H1 (cell line): ENCODE results near the gene SCG2. TPM values are rescaled to one million over a fixed set of nuclear protein-coding genes. Genes with fewer than 3 reads are reported as not detected.

Experiments used
- CTCF ChIA-PET: fragments of 300-600 bp; sonication (Branson Sonifier 250); formaldehyde crosslinking; loops from one replicate; lab custom pipeline; 2021; ENCODE audit not compliant: partially characterized antibody; lab: Charles Lee
- POLR2A ChIA-PET: fragments of 300-600 bp; sonication (Branson Sonifier 250); formaldehyde crosslinking; loops from one replicate; lab custom pipeline; 2021; ENCODE audit warnings: inconsistent platforms; ENCODE audit not compliant: partially characterized antibody; lab: Charles Lee
- DNase-seq, 2 experiments: peaks; one replicate each; pipeline versions ENCODE4 v3.0.0 to v3.0.0-alpha.2; 2010 to 2022; ENCODE audit warnings: low spot score in 2 of 2, low read depth in 1 of 2, mixed read lengths in 1 of 2
- FAIRE-seq: peaks from 2 replicates; lab custom pipeline; 2011; peaks lifted over from hg19 to GRCh38; lab: Jason Lieb, UNC
- H2AFZ ChIP-seq: 2 replicates; pipeline ENCODE4 v1.8.1; 2012; ENCODE audit warnings: low read length, inconsistent platforms
- H2AK5ac ChIP-seq: 2 replicates; pipeline ENCODE4 v1.6.1; 2013; ENCODE audit warnings: low read depth, low read length
- H2BK120ac ChIP-seq: replicated peaks from 2 replicates; pipeline ENCODE3; 2013; ENCODE audit warnings: low read depth, low read length, inconsistent platforms
- H2BK12ac ChIP-seq: 2 replicates; pipeline ENCODE4 v1.6.1; 2013; ENCODE audit warnings: low read depth, low read length
- H2BK15ac ChIP-seq: 2 replicates; pipeline ENCODE4 v1.6.1; 2013; ENCODE audit warnings: low read length
- H2BK20ac ChIP-seq: 2 replicates; pipeline ENCODE4 v1.6.1; 2013; ENCODE audit warnings: low read length
- H2BK5ac ChIP-seq: 2 replicates; pipeline ENCODE4 v1.6.1; 2013; ENCODE audit warnings: low read depth, low read length
- H3K14ac ChIP-seq: 2 replicates; pipeline ENCODE4 v1.6.1; 2013; ENCODE audit warnings: inconsistent platforms; ENCODE audit not compliant: insufficient read length
- H3K18ac ChIP-seq: 2 replicates; pipeline ENCODE4 v1.6.1; 2013; ENCODE audit warnings: low read length; ENCODE audit errors: extremely low read depth
- H3K23ac ChIP-seq: 2 replicates; pipeline ENCODE4 v1.6.1; 2013; ENCODE audit warnings: inconsistent platforms; ENCODE audit not compliant: insufficient read length
- H3K23me2 ChIP-seq: 2 replicates; pipeline ENCODE4 v1.6.1; 2013; ENCODE audit warnings: low read depth, low read length
- H3K27ac ChIP-seq: 2 replicates; pipeline ENCODE4 v1.6.1; 2011; ENCODE audit warnings: low read depth, low read length, inconsistent platforms
- H3K27me3 ChIP-seq, 4 experiments: replicated peaks in 1 of 4; 1 replicate in 1 of 4; 2 replicates in 3 of 4; pipeline versions ENCODE4 v1.6.1 to v1.8.1; 2011 to 2013; ENCODE audit warnings: low read length in 3 of 4, mild to moderate bottlenecking in 3 of 4, inconsistent platforms in 2 of 4, mixed read lengths in 2 of 4, moderate library complexity in 1 of 4; ENCODE audit not compliant: control insufficient read depth in 3 of 4, insufficient read depth in 3 of 4; ENCODE audit errors: extremely low read depth in 1 of 4
- H3K36me3 ChIP-seq, 4 experiments: 2 replicates each; pipeline versions ENCODE4 v1.6.1 to v1.8.1; 2011 to 2013; ENCODE audit warnings: mild to moderate bottlenecking in 4 of 4, low read length in 3 of 4, moderate library complexity in 2 of 4, control low read depth in 1 of 4, inconsistent platforms in 1 of 4; ENCODE audit not compliant: insufficient read depth in 4 of 4, control insufficient read depth in 2 of 4
- H3K4ac ChIP-seq: replicated peaks from 2 replicates; pipeline ENCODE3; 2013; ENCODE audit warnings: low read length, low read depth, mixed read lengths, inconsistent platforms; ENCODE audit not compliant: insufficient read length
- H3K4me1 ChIP-seq, 4 experiments: replicated peaks in 1 of 4; 1 replicate in 1 of 4; 2 replicates in 3 of 4; pipeline versions ENCODE4 v1.6.1 to v1.8.1; 2011 to 2013; ENCODE audit warnings: low read length in 3 of 4, inconsistent platforms in 2 of 4, mixed read lengths in 1 of 4; ENCODE audit not compliant: insufficient read depth in 4 of 4, control insufficient read depth in 3 of 4
- H3K4me2 ChIP-seq, 2 experiments: 2 replicates each; pipeline versions ENCODE4 v1.6.1 to v1.8.1; 2011 to 2013; ENCODE audit warnings: low read depth in 2 of 2, low read length in 2 of 2, control low read depth in 1 of 2, inconsistent platforms in 1 of 2, mild to moderate bottlenecking in 1 of 2; ENCODE audit not compliant: insufficient read depth in 1 of 2
- H3K4me3 ChIP-seq, 4 experiments: fragments of 200-600, 300-600 bp in 1 of 4; sonication (generic), shearing (Covaris generic), sonication (Bioruptor Twin) in 1 of 4; 2 replicates each; pipeline versions ENCODE4 v1.5.1 to v1.8.1; 2011 to 2016; ENCODE audit warnings: low read length in 4 of 4, low read depth in 3 of 4, control low read depth in 2 of 4, inconsistent platforms in 2 of 4, mild to moderate bottlenecking in 2 of 4, mixed read lengths in 1 of 4, moderate library complexity in 1 of 4; ENCODE audit not compliant: insufficient read depth in 2 of 4; ENCODE audit errors: extremely low read depth in 1 of 4
- H3K56ac ChIP-seq: replicated peaks from 2 replicates; pipeline ENCODE3; 2013; ENCODE audit warnings: low read depth, mild to moderate bottlenecking, mixed read lengths, low read length, inconsistent platforms; ENCODE audit not compliant: insufficient read length
- H3K79me1 ChIP-seq: 2 replicates; pipeline ENCODE4 v1.6.1; 2013; ENCODE audit warnings: low read depth, low read length, control low read depth
- H3K79me2 ChIP-seq, 2 experiments: 2 replicates each; pipeline versions ENCODE4 v1.6.1 to v1.8.1; 2012 to 2013; ENCODE audit warnings: low read length in 2 of 2, mild to moderate bottlenecking in 2 of 2, inconsistent platforms in 1 of 2; ENCODE audit not compliant: insufficient read depth in 2 of 2, control insufficient read depth in 1 of 2
- H3K9ac ChIP-seq, 4 experiments: replicated peaks in 1 of 4; 1 replicate in 1 of 4; 2 replicates in 3 of 4; pipeline versions ENCODE4 v1.6.1 to v1.8.1; 2011 to 2013; ENCODE audit warnings: low read depth in 3 of 4, low read length in 3 of 4, control low read depth in 2 of 4, mild to moderate bottlenecking in 2 of 4, moderate library complexity in 2 of 4, inconsistent platforms in 1 of 4; ENCODE audit errors: extremely low read depth in 1 of 4
- H3K9me3 ChIP-seq, 2 experiments: 2 replicates each; pipeline versions ENCODE4 v1.6.1 to v1.8.1; 2012 to 2013; ENCODE audit warnings: mild to moderate bottlenecking in 2 of 2, moderate library complexity in 2 of 2, control low read depth in 1 of 2, inconsistent platforms in 1 of 2, low read depth in 1 of 2, low read length in 1 of 2, mixed read lengths in 1 of 2; ENCODE audit not compliant: insufficient read depth in 2 of 2
- H4K20me1 ChIP-seq, 2 experiments: replicated peaks in 1 of 2; 2 replicates each; pipeline versions ENCODE3 to v1.8.1; 2011 to 2013; ENCODE audit warnings: inconsistent platforms in 2 of 2, low read length in 2 of 2, mild to moderate bottlenecking in 1 of 2; ENCODE audit not compliant: insufficient read depth in 2 of 2, control insufficient read depth in 1 of 2
- H4K5ac ChIP-seq: 2 replicates; pipeline ENCODE4 v1.6.1; 2013; ENCODE audit warnings: low read length, low read depth, mixed read lengths, inconsistent platforms; ENCODE audit not compliant: insufficient read length
- H4K8ac ChIP-seq: 2 replicates; pipeline ENCODE4 v1.8.0; 2013; ENCODE audit warnings: mild to moderate bottlenecking, moderate library complexity, low read length, inconsistent platforms; ENCODE audit not compliant: insufficient read depth; ENCODE audit errors: extremely low read depth
- H4K91ac ChIP-seq: replicated peaks from 2 replicates; pipeline ENCODE3; 2013; ENCODE audit warnings: low read length, mixed read lengths, inconsistent platforms; ENCODE audit not compliant: insufficient read length
- CEBPB ChIP-seq: IDR thresholded peaks from 2 replicates; pipeline ENCODE4 v1.6.1; 2012; ENCODE audit warnings: low read depth, low read length
- CHD2 ChIP-seq: IDR thresholded peaks from 2 replicates; pipeline ENCODE4 v1.6.1; 2012; ENCODE audit warnings: low read length, improper control_type of control experiment
- CTBP2 ChIP-seq: IDR thresholded peaks from 2 replicates; pipeline ENCODE4 v1.7.0; 2011; ENCODE audit warnings: borderline replicate concordance, mild to moderate bottlenecking, moderate library complexity, mixed read lengths, low read length; ENCODE audit not compliant: insufficient read depth, insufficient read length
- EGR1 ChIP-seq: IDR thresholded peaks from 2 replicates; pipeline ENCODE4 v1.6.1; 2011; ENCODE audit warnings: low read depth, low read length, borderline replicate concordance
- FOSL1 ChIP-seq: IDR thresholded peaks from 2 replicates; pipeline ENCODE4 v1.6.1; 2011; ENCODE audit warnings: mild to moderate bottlenecking, low read depth, low read length, moderate library complexity; ENCODE audit not compliant: insufficient read depth
- HDAC2 ChIP-seq, 2 experiments: fragments of 300-600 bp in 1 of 2; sonication (generic) in 1 of 2; IDR thresholded peaks; 2 replicates each; pipeline ENCODE4 v1.6.1; 2011 to 2012; ENCODE audit warnings: low read depth in 2 of 2, low read length in 2 of 2, mild to moderate bottlenecking in 2 of 2, moderate library complexity in 2 of 2, borderline replicate concordance in 1 of 2, inconsistent platforms in 1 of 2
- JUND ChIP-seq: IDR thresholded peaks from 2 replicates; pipeline ENCODE4 v1.6.1; 2011; ENCODE audit warnings: mild to moderate bottlenecking, improper control_type of control experiment, low read length
- NANOG ChIP-seq: IDR thresholded peaks from 2 replicates; pipeline ENCODE4 v1.6.1; 2011; ENCODE audit warnings: low read length, low read depth, mild to moderate bottlenecking, inconsistent platforms; ENCODE audit not compliant: insufficient read depth, poor library complexity, severe bottlenecking
- SRF ChIP-seq: IDR thresholded peaks from 2 replicates; pipeline ENCODE4 v1.6.1; 2011; ENCODE audit warnings: mild to moderate bottlenecking, low read depth, low read length, moderate library complexity
- WGBS, 2 experiments: shearing (Covaris generic) in 1 of 2; methylation state at CpG; one replicate each; pipeline versions ENCODE4 v1.1.6 to v1.1.7; 2013 to 2015; ENCODE audit warnings: low lambda C conversion rate in 2 of 2, mixed read lengths in 2 of 2, inconsistent platforms in 1 of 2, low coverage in 1 of 2, missing lambda C conversion rate in 1 of 2; ENCODE audit not compliant: insufficient replicate concordance in 2 of 2, insufficient coverage in 1 of 2, insufficient read length in 1 of 2; ENCODE audit errors: extremely low coverage in 1 of 2, missing lambda C conversion rate in 1 of 2; 5-methylcytosine and 5-hydroxymethylcytosine counted together
- polyA plus RNA-seq, 7 experiments: library from polyadenylated mRNA; depleted of rRNA in 3 of 7; stranded (reverse) in 5 of 7; unstranded in 2 of 7; fragments of >200 nt in 5 of 7; fragments of 200-250 nt in 2 of 7; gene quantifications; 1 replicate in 5 of 7; 2 replicates in 1 of 7; 4 replicates in 1 of 7; pipeline versions ENCODE4 v1.2.1 to v1.2.3, GENCODE V29; 2011 to 2013; ENCODE audit warnings: missing spikeins in 2 of 7, mixed read lengths in 2 of 7
- total RNA-seq: library from RNA; stranded (reverse); fragmentation: NEBNext Ultra II Directional; extraction: Animal tissue kit (Norgen Biotek cat#: 25700); gene quantifications from 2 replicates; pipeline ENCODE4 v1.2.1, GENCODE V29; 2021
- TF ChIP-seq, protein P1 (sequence below), 3 experiments: IDR thresholded peaks; 1 replicate in 2 of 3; 2 replicates in 1 of 3; pipeline versions ENCODE4 v1.5.1 to v1.6.1; 2011; ENCODE audit warnings: low read length in 3 of 3, mild to moderate bottlenecking in 3 of 3, inconsistent platforms in 2 of 3, low read depth in 1 of 3, moderate library complexity in 1 of 3; ENCODE audit not compliant: insufficient read depth in 1 of 3; ENCODE audit errors: control extremely low read depth in 1 of 3
- TF ChIP-seq, protein P2 (sequence below): IDR thresholded peaks from 2 replicates; pipeline ENCODE4 v1.6.1; 2011; ENCODE audit warnings: low read depth, mild to moderate bottlenecking, low read length; ENCODE audit not compliant: insufficient read depth

Gene SCG2
- total and polyA plus RNA-seq, 2 of the 8 experiments (the other 6 are each of a cell fraction or from before 2014, with no cell fraction given) = 0.54 to 1.0 TPM

DNA sequence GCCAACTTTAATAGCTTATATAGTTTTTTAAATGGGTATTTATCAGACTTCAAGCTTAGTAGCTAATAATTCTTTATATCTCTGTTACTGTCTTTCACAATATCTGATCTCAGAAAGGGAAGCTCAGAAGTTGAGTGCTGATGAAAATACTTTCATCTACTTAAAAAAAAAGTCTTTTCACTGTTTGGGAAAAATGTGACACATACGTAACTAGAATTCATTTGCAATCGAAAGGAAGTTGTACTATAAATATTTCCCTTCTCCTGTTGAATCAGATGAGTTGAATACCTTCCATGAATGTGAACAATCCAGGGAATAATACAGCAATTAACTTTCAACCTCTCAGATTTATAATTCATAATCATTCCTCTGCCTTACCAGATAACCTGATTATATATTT, 811 bp upstream of the SCG2 start:
- no peak for FAIRE-seq
- POLR2A ChIA-PET = no interaction called here
- no peaks in the 10 kb centered on the region for H3K36me3 ChIP-seq
- TF ChIP-seq, protein P1, sequence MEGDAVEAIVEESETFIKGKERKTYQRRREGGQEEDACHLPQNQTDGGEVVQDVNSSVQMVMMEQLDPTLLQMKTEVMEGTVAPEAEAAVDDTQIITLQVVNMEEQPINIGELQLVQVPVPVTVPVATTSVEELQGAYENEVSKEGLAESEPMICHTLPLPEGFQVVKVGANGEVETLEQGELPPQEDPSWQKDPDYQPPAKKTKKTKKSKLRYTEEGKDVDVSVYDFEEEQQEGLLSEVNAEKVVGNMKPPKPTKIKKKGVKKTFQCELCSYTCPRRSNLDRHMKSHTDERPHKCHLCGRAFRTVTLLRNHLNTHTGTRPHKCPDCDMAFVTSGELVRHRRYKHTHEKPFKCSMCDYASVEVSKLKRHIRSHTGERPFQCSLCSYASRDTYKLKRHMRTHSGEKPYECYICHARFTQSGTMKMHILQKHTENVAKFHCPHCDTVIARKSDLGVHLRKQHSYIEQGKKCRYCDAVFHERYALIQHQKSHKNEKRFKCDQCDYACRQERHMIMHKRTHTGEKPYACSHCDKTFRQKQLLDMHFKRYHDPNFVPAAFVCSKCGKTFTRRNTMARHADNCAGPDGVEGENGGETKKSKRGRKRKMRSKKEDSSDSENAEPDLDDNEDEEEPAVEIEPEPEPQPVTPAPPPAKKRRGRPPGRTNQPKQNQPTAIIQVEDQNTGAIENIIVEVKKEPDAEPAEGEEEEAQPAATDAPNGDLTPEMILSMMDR (IDR thresholded peaks at IDR 0.05; ENCODE audit: control extremely low read depth in 1 of 3, insufficient read depth in 1 of 3, low read depth in 1 of 3, low read length in 3 of 3) = no peak
- TF ChIP-seq CHD2 (no peak), FOSL1 (no peak), JUND (no peak), NANOG (no peak), EGR1 (no peak), HDAC2 (IDR thresholded peaks at IDR 0.05; ENCODE audit: borderline replicate concordance in 1 of 2, low read depth in 2 of 2, low read length in 2 of 2) (no peak), CTBP2 (no peak), CEBPB (no peak), SRF (no peak)
- TF ChIP-seq, protein P2, sequence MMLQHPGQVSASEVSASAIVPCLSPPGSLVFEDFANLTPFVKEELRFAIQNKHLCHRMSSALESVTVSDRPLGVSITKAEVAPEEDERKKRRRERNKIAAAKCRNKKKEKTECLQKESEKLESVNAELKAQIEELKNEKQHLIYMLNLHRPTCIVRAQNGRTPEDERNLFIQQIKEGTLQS = no peak

More for the DNA sequence above, 811 bp upstream of the SCG2 start:
- Histone ChIP-seq H3K14ac (no peak overlapping the region), H3K9me3 (no peaks in the 10 kb centered on the region), H2BK15ac (no peak overlapping the region), H3K4me2 (no peak overlapping the region), H2BK20ac (no peak overlapping the region), H3K23ac (no peak overlapping the region), H3K4ac (no peak overlapping the region), H2AK5ac (no peak overlapping the region), H3K9ac (peak overlapping the region in 1 of 4 experiments; percentile 49; a peak in 1 of 7 replicates), H2BK120ac (no peak overlapping the region), H3K27me3 (no peaks in the 10 kb centered on the region), H4K91ac (no peak overlapping the region), H2AFZ (no peak overlapping the region), H3K23me2 (no peaks in the 10 kb centered on the region), H3K79me2 (no peaks in the 10 kb centered on the region), H3K4me3 (no peak overlapping the region), H3K27ac (no peak overlapping the region), H3K79me1 (no peaks in the 10 kb centered on the region), H3K18ac (no peak overlapping the region), H3K56ac (no peak overlapping the region), H4K8ac (no peak overlapping the region), H4K20me1 (no peaks in the 10 kb centered on the region), H4K5ac (no peak overlapping the region), H2BK5ac (no peak overlapping the region), H2BK12ac (no peak overlapping the region), H3K4me1 (no peaks in the 10 kb centered on the region)
- CTCF ChIA-PET = interaction anchor here (1.9 kb wide), 1 partner anchor 16 kb away, joined by 5 read pairs; no protein-coding TSS in a partner anchor
- WGBS, 2 experiments = 69% methylated on average over 2 of the region's 2 CpGs; no CpG with 5 or more reads in 1 of the 2 experiments
- no peak for DNase-seq
